SK-N-SH (cell line): Measurements from ENCODE around the gene DOCK4. TPM values are rescaled to one million over a fixed set of nuclear protein-coding genes. Genes with fewer than 3 reads are reported as not detected.
A peak's percentile ranks its signal among the peaks of the same experiment; 100 is the strongest.

Source experiments
- CTCF ChIA-PET: fragments of 300-600, 350-600 bp; formaldehyde crosslinking; extraction: SDS; loops from one replicate; lab custom pipeline; 2021; lab: Yijun Ruan, JAX
- POLR2A ChIA-PET: fragments of 350-600 bp; sonication (Branson Sonifier 250); formaldehyde crosslinking; extraction: SDS; loops from one replicate; lab custom pipeline; 2020; ENCODE audit warnings: antibody characterized with exemption, inconsistent platforms; lab: Yijun Ruan, JAX
- DNase-seq: peaks from one replicate; pipeline ENCODE4 v3.0.0; 2012
- H2AFZ ChIP-seq: fragments of 200-600 bp; sonication (generic); 2 replicates; pipeline ENCODE4 v1.8.1; 2016; ENCODE audit warnings: antibody characterized with exemption, mild to moderate bottlenecking, low read depth
- H3F3A ChIP-seq: fragments of 200-600 bp; sonication (generic); replicated peaks from 2 replicates; pipeline ENCODE3; 2016; ENCODE audit warnings: antibody characterized with exemption, mild to moderate bottlenecking; ENCODE audit not compliant: insufficient read depth
- H3K27ac ChIP-seq, 2 experiments: fragments of 200-500 bp in 1 of 2; fragments of 200-600 bp in 1 of 2; sonication (Bioruptor generic) in 1 of 2; sonication (generic), shearing (Covaris generic) in 1 of 2; 2 replicates each; pipeline versions ENCODE4 v1.5.1 to v1.6.1; 2014 to 2016; ENCODE audit warnings: low read depth in 2 of 2, inconsistent platforms in 1 of 2, low read length in 1 of 2, mild to moderate bottlenecking in 1 of 2, mixed read lengths in 1 of 2
- H3K27me3 ChIP-seq: fragments of 200-600 bp; sonication (generic), shearing (Covaris generic); 2 replicates; pipeline ENCODE4 v1.6.1; 2016; ENCODE audit warnings: mixed run types; ENCODE audit not compliant: insufficient read depth
- H3K36me3 ChIP-seq, 2 experiments: fragments of 200-500 bp in 1 of 2; fragments of 200-600 bp in 1 of 2; sonication (Bioruptor generic) in 1 of 2; sonication (generic) in 1 of 2; replicated peaks in 1 of 2; 2 replicates each; pipeline versions ENCODE3 to v1.5.1; 2014 to 2016; ENCODE audit warnings: low read length in 1 of 2, mild to moderate bottlenecking in 1 of 2; ENCODE audit not compliant: insufficient read depth in 2 of 2, control insufficient read depth in 1 of 2
- H3K4me1 ChIP-seq, 2 experiments: fragments of 200-500 bp in 1 of 2; fragments of 200-600 bp in 1 of 2; sonication (Bioruptor generic) in 1 of 2; sonication (generic), shearing (Covaris generic) in 1 of 2; 2 replicates each; pipeline versions ENCODE4 v1.5.1 to v1.6.1; 2014 to 2016; ENCODE audit warnings: low read depth in 1 of 2, low read length in 1 of 2, mixed run types in 1 of 2; ENCODE audit not compliant: insufficient read depth in 2 of 2, control insufficient read depth in 1 of 2
- H3K4me2 ChIP-seq: fragments of 200-600 bp; sonication (generic), shearing (Covaris generic); 2 replicates; pipeline ENCODE4 v1.6.1; 2017; ENCODE audit warnings: mixed run types
- H3K4me3 ChIP-seq, 2 experiments: fragments of 200-500 bp in 1 of 2; fragments of 200-600 bp in 1 of 2; sonication (Bioruptor generic) in 1 of 2; sonication (generic), shearing (Covaris generic) in 1 of 2; 2 replicates each; pipeline versions ENCODE4 v1.5.1 to v1.8.1; 2014 to 2016; ENCODE audit warnings: low read depth in 2 of 2, inconsistent platforms in 1 of 2, low read length in 1 of 2, mild to moderate bottlenecking in 1 of 2, mixed read lengths in 1 of 2, moderate library complexity in 1 of 2
- H3K79me2 ChIP-seq: fragments of 200-600 bp; sonication (generic); 2 replicates; pipeline ENCODE4 v1.8.1; 2017; ENCODE audit warnings: mild to moderate bottlenecking; ENCODE audit not compliant: insufficient read depth
- H3K9ac ChIP-seq: fragments of 200-600 bp; sonication (generic); 2 replicates; pipeline ENCODE4 v1.6.1; 2017; ENCODE audit warnings: mixed run types
- H3K9me2 ChIP-seq: fragments of 200-600 bp; sonication (generic); 2 replicates; pipeline ENCODE4 v1.6.1; 2017; ENCODE audit warnings: mixed run types
- H3K9me3 ChIP-seq: fragments of 200-600 bp; sonication (generic); 2 replicates; pipeline ENCODE4 v1.6.1; 2017; ENCODE audit warnings: mixed run types, mild to moderate bottlenecking, moderate library complexity
- H4K20me1 ChIP-seq: fragments of 200-600 bp; sonication (generic); 2 replicates; pipeline ENCODE4 v1.6.1; 2017; ENCODE audit warnings: mild to moderate bottlenecking, mixed run types; ENCODE audit not compliant: insufficient read depth
- CTCF ChIP-seq: fragments of 200-600 bp; sonication (generic); IDR thresholded peaks from 2 replicates; pipeline ENCODE4 v1.6.1; 2017; ENCODE audit warnings: antibody characterized with exemption, mild to moderate bottlenecking, moderate library complexity
- GATA2 ChIP-seq: sonication (generic); formaldehyde crosslinking; IDR thresholded peaks from 2 replicates; pipeline ENCODE4 v1.5.0; 2020; ENCODE audit warnings: mild to moderate bottlenecking, missing genetic modification reagents
- IRF3 ChIP-seq: fragments of 150-350 bp; IDR thresholded peaks from 2 replicates; pipeline ENCODE4 v1.6.1; 2016; ENCODE audit warnings: mild to moderate bottlenecking, low read depth, low read length
- MAX ChIP-seq: IDR thresholded peaks from 2 replicates; pipeline ENCODE4 v1.4.0; 2012; ENCODE audit warnings: low read depth
- PBX3 ChIP-seq: IDR thresholded peaks from 2 replicates; pipeline ENCODE4; 2012
- POLR2AphosphoS5 ChIP-seq: IDR thresholded peaks from 2 replicates; pipeline ENCODE4 v1.6.1; 2012; ENCODE audit warnings: low read depth, low read length
- ZBTB33 ChIP-seq: IDR thresholded peaks from 2 replicates; pipeline ENCODE4 v1.4.0; 2012; ENCODE audit warnings: low read depth, borderline replicate concordance
- WGBS: methylation state at CpG from one replicate; pipeline ENCODE4 v1.1.6; 2017; ENCODE audit warnings: low lambda C conversion rate; 5-methylcytosine and 5-hydroxymethylcytosine counted together
- polyA plus RNA-seq, 3 experiments: library from polyadenylated mRNA; depleted of rRNA; stranded (reverse); fragments of >200 nt; gene quantifications; 2 replicates each; pipeline ENCODE4 v1.2.3, GENCODE V29; 2012
- TF ChIP-seq, protein P1 (sequence below): IDR thresholded peaks from 2 replicates; pipeline ENCODE4 v1.4.0; 2012; ENCODE audit warnings: low read depth, borderline replicate concordance

The DOCK4 gene
- polyA plus RNA-seq, 1 of the 3 experiments (the other 2 are of a cell fraction) = 8.5 TPM

- Histone ChIP-seq H4K20me1 (no peaks in the 10 kb centered on the region), H3K9ac (no peak overlapping the region), H3K9me3 (no peaks in the 10 kb centered on the region), H3K27me3 (no peaks in the 10 kb centered on the region), H3F3A (peaks cover 22% of the 10 kb centered on the region), H3K27ac (peak overlapping the region in 1 of 2 experiments; percentile 68; a peak in 2 of 4 replicates), H3K9me2 (no peaks in the 10 kb centered on the region), H3K79me2 (no peaks in the 10 kb centered on the region), H2AFZ (no peak overlapping the region), H3K4me1 (peaks cover 0 to 14% of the 10 kb centered on the region in 2 experiments; a peak in 3 of 4 replicates), H3K4me2 (peak overlapping the region; percentile 30; the same call in 1 of the 2 replicates), H3K36me3 (peaks cover 0 to 44% of the 10 kb centered on the region in 2 experiments), H3K4me3 (no peak overlapping the region)
- CTCF ChIA-PET = interaction anchor here (0.9 to 2.2 kb wide), 2 partner anchors 37 to 212 kb away, joined by 3 to 4 read pairs; no protein-coding TSS in a partner anchor
- POLR2A ChIA-PET = no interaction called here
- 88% methylated on average over 2 of the region's 2 CpGs for WGBS
- DNase-seq = no peak
- TF ChIP-seq MAX (no peak), IRF3 (no peak), CTCF (no peak), PBX3 (no peak), GATA2 (CRISPR knock-in tag) (no peak), POLR2AphosphoS5 (no peak), ZBTB33 (no peak)
- TF ChIP-seq, protein P1, sequence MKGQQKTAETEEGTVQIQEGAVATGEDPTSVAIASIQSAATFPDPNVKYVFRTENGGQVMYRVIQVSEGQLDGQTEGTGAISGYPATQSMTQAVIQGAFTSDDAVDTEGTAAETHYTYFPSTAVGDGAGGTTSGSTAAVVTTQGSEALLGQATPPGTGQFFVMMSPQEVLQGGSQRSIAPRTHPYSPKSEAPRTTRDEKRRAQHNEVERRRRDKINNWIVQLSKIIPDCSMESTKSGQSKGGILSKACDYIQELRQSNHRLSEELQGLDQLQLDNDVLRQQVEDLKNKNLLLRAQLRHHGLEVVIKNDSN = no peak
Observed at GRCh38 chr7:111986601-111987000, 219.6 kb downstream of the DOCK4 start.
